ENCODE data around the gene IMPA2. TPM values are rescaled to one million over a fixed set of nuclear protein-coding genes. Genes with fewer than 3 reads are reported as not detected.

The IMPA2 gene
- total and polyA plus RNA-seq, 2 of the 13 experiments (the other 11 are each of a cell fraction or from before 2014, with no cell fraction given) = 37.8 to 71.8 TPM

- TF ChIP-seq THAP7 (CRISPR knock-in tag; IDR thresholded peaks at IDR 0.05) (peak; percentile 94), SAP130 (CRISPR knock-in tag; IDR thresholded peaks at IDR 0.05; ENCODE audit: low read depth) (peak; percentile 65), GPN1 (CRISPR knock-in tag; IDR thresholded peaks at IDR 0.05; ENCODE audit: borderline replicate concordance) (no peak; the same call in 1 of the 2 replicates), BHLHE40 (IDR thresholded peaks at IDR 0.05; ENCODE audit: low read length) (peak; percentile 88), ZMYM2 (CRISPR knock-in tag; IDR thresholded peaks at IDR 0.05) (no peak), RXRB (CRISPR knock-in tag; IDR thresholded peaks at IDR 0.05; ENCODE audit: borderline replicate concordance) (peak; percentile 49), FOXJ3 (CRISPR knock-in tag; IDR thresholded peaks at IDR 0.05; ENCODE audit: borderline replicate concordance) (no peak), ZNF644 (CRISPR knock-in tag; IDR thresholded peaks at IDR 0.05; ENCODE audit: low read depth) (no peak), HCFC1 (IDR thresholded peaks at IDR 0.05; ENCODE audit: low read depth, low read length) (no peak), TSC22D2 (CRISPR knock-in tag; IDR thresholded peaks at IDR 0.05; ENCODE audit: borderline replicate concordance) (0 out of 2 replicates have a peak, but pooled peaks have one; percentile 19), ZNF234 (CRISPR knock-in tag; conservative IDR thresholded peaks at IDR 0.05) (0 out of 2 replicates have a peak, but pooled peaks have one; percentile 55), ZC3H13 (CRISPR knock-in tag; IDR thresholded peaks at IDR 0.05) (no peak), ELK4 (CRISPR knock-in tag; IDR thresholded peaks at IDR 0.05; ENCODE audit: borderline replicate concordance) (0 out of 2 replicates have a peak, but pooled peaks have one; percentile 46), ZNF205 (CRISPR knock-in tag; IDR thresholded peaks at IDR 0.05) (no peak), FUBP1 (CRISPR knock-in tag; IDR thresholded peaks at IDR 0.05; ENCODE audit: borderline replicate concordance) (no peak; the same call in 1 of the 2 replicates), ZBTB40 (IDR thresholded peaks at IDR 0.05) (no peak), ZBTB40 (CRISPR knock-in tag; IDR thresholded peaks at IDR 0.05) (peak; percentile 90)
Measured at GRCh38 chr18:11980494-11981191, 664 bp upstream of the IMPA2 start (continued).

Data from HepG2 (cell line).